Neural cell (in vitro differentiated cells): ENCODE data around the gene POU2F3. TPM values are rescaled to one million over a fixed set of nuclear protein-coding genes. Genes with fewer than 3 reads are reported as not detected.

Experiments used
- H2AFZ ChIP-seq: fragments of 200-600, 300-800 bp; sonication (generic), shearing (Covaris generic); 2 replicates; pipeline ENCODE4 v1.6.0; 2014; ENCODE audit warnings: low read depth, mild to moderate bottlenecking, antibody characterized with exemption, low read length, moderate library complexity
- H3F3A ChIP-seq: fragments of 200-600 bp; shearing (Covaris generic); 2 replicates; pipeline ENCODE4 v1.6.1; 2016; ENCODE audit warnings: mild to moderate bottlenecking, moderate library complexity, mixed read lengths, antibody characterized with exemption, low read length; ENCODE audit not compliant: insufficient read depth, poor library complexity, severe bottlenecking
- H3K27ac ChIP-seq: fragments of 200-600, 300-800 bp; sonication (generic), shearing (Covaris generic); 2 replicates; pipeline ENCODE4 v1.5.1; 2014; ENCODE audit warnings: mild to moderate bottlenecking, low read length, moderate library complexity
- H3K27me3 ChIP-seq: fragments of 300-800, 200-600 bp; sonication (generic), shearing (Covaris generic); 2 replicates; pipeline ENCODE4 v1.6.0; 2014; ENCODE audit warnings: mild to moderate bottlenecking, low read depth, low read length, moderate library complexity; ENCODE audit not compliant: insufficient read depth
- H3K36me3 ChIP-seq: fragments of 300-800, 200-600 bp; sonication (generic), shearing (Covaris generic); 2 replicates; pipeline ENCODE4 v1.5.1; 2014; ENCODE audit warnings: mild to moderate bottlenecking, antibody characterized with exemption, low read length, moderate library complexity; ENCODE audit not compliant: insufficient read depth
- H3K4me2 ChIP-seq: fragments of 300-800, 200-600 bp; sonication (generic), shearing (Covaris generic); 2 replicates; pipeline ENCODE4 v1.6.0; 2014; ENCODE audit warnings: mild to moderate bottlenecking, low read length
- H3K4me3 ChIP-seq: fragments of 300-800, 200-600 bp; sonication (generic), shearing (Covaris generic); 2 replicates; pipeline ENCODE4 v1.5.1; 2014; ENCODE audit warnings: mild to moderate bottlenecking, low read length, moderate library complexity
- H3K79me2 ChIP-seq: fragments of 200-600 bp; shearing (Covaris generic); replicated peaks from 2 replicates; pipeline ENCODE4 v1.6.0; 2014; ENCODE audit warnings: mild to moderate bottlenecking, low read length, moderate library complexity; ENCODE audit not compliant: insufficient read depth
- H3K9ac ChIP-seq: fragments of 300-800, 200-600 bp; sonication (generic), shearing (Covaris generic); 2 replicates; pipeline ENCODE4 v1.6.1; 2016; ENCODE audit warnings: mild to moderate bottlenecking, low read length, mixed read lengths
- H3K9me2 ChIP-seq: fragments of 200-600 bp; shearing (Covaris generic); 2 replicates; pipeline ENCODE4 v1.6.1; 2016; ENCODE audit warnings: mild to moderate bottlenecking, low read length, mixed read lengths; ENCODE audit not compliant: insufficient read depth
- H3K9me3 ChIP-seq: fragments of 200-600, 300-800 bp; sonication (generic), shearing (Covaris generic); 2 replicates; pipeline ENCODE4 v1.6.1; 2016; ENCODE audit warnings: mild to moderate bottlenecking, mixed run types, low read length, moderate library complexity, mixed read lengths
- H4K20me1 ChIP-seq: fragments of 200-600 bp; shearing (Covaris generic); 2 replicates; pipeline ENCODE4 v1.6.1; 2016; ENCODE audit warnings: mild to moderate bottlenecking, mixed run types; ENCODE audit not compliant: insufficient read depth
- EP300 ChIP-seq: fragments of 450-650 bp; conservative IDR thresholded peaks from 2 replicates; pipeline ENCODE4 v1.6.1; 2014; ENCODE audit warnings: antibody characterized with exemption, mild to moderate bottlenecking, moderate library complexity; ENCODE audit not compliant: poor library complexity, severe bottlenecking
- EZH2 ChIP-seq: fragments of 200-600, 300-800 bp; shearing (Covaris generic), sonication (generic); IDR thresholded peaks from 2 replicates; pipeline ENCODE4 v1.6.1; 2014; ENCODE audit warnings: antibody characterized with exemption, low read length, borderline replicate concordance, mild to moderate bottlenecking; ENCODE audit not compliant: insufficient read depth, poor library complexity, severe bottlenecking
- MXI1 ChIP-seq: fragments of 450-650 bp; conservative IDR thresholded peaks from 2 replicates; pipeline ENCODE4 v1.6.1; 2014; ENCODE audit warnings: antibody characterized with exemption, mild to moderate bottlenecking; ENCODE audit not compliant: poor library complexity, severe bottlenecking
- POLR2AphosphoS5 ChIP-seq: IDR thresholded peaks from 2 replicates; pipeline ENCODE4 v1.6.1; 2012
- RAD21 ChIP-seq: fragments of 450-650 bp; conservative IDR thresholded peaks from 2 replicates; pipeline ENCODE4 v1.6.1; 2014; ENCODE audit warnings: antibody characterized with exemption, mild to moderate bottlenecking, moderate library complexity
- SMC3 ChIP-seq: fragments of 450-650 bp; conservative IDR thresholded peaks from 2 replicates; pipeline ENCODE4 v1.6.1; 2014; ENCODE audit warnings: antibody characterized with exemption, mild to moderate bottlenecking, moderate library complexity; ENCODE audit not compliant: poor library complexity
- TAF1 ChIP-seq: IDR thresholded peaks from 2 replicates; pipeline ENCODE4 v1.6.1; 2012; ENCODE audit warnings: low read depth
- polyA plus RNA-seq: library from polyadenylated mRNA; depleted of rRNA; stranded (reverse); fragments of >200 nt; gene quantifications from 2 replicates; pipeline ENCODE4 v1.2.3, GENCODE V29; 2014
- TF ChIP-seq, protein P1 (sequence below): fragments of 450-650 bp; IDR thresholded peaks from 2 replicates; pipeline ENCODE4 v1.5.1; 2014; ENCODE audit warnings: antibody characterized with exemption, mild to moderate bottlenecking, moderate library complexity; ENCODE audit not compliant: poor library complexity, severe bottlenecking
- TF ChIP-seq, protein P2 (sequence below): IDR thresholded peaks from 2 replicates; pipeline ENCODE4 v1.6.1; 2012; ENCODE audit warnings: borderline replicate concordance

POU2F3 gene
- polyA plus RNA-seq, 1 donor from 2014 or later: not detected

- Histone ChIP-seq H3K79me2 (no peaks in the 10 kb centered on the region), H3K36me3 (no peaks in the 10 kb centered on the region), H3K9ac (no peak overlapping the region), H3K9me2 (no peaks in the 10 kb centered on the region), H3K4me3 (no peak overlapping the region), H3K9me3 (no peaks in the 10 kb centered on the region), H4K20me1 (no peaks in the 10 kb centered on the region), H3K27ac (no peak overlapping the region), H3K4me2 (no peak overlapping the region), H3F3A (no peaks in the 10 kb centered on the region), H3K27me3 (no peaks in the 10 kb centered on the region), H2AFZ (no peak overlapping the region)
- no peak for TF ChIP-seq POLR2AphosphoS5
- no peak for TF ChIP-seq EP300
- TF ChIP-seq, protein P1, sequence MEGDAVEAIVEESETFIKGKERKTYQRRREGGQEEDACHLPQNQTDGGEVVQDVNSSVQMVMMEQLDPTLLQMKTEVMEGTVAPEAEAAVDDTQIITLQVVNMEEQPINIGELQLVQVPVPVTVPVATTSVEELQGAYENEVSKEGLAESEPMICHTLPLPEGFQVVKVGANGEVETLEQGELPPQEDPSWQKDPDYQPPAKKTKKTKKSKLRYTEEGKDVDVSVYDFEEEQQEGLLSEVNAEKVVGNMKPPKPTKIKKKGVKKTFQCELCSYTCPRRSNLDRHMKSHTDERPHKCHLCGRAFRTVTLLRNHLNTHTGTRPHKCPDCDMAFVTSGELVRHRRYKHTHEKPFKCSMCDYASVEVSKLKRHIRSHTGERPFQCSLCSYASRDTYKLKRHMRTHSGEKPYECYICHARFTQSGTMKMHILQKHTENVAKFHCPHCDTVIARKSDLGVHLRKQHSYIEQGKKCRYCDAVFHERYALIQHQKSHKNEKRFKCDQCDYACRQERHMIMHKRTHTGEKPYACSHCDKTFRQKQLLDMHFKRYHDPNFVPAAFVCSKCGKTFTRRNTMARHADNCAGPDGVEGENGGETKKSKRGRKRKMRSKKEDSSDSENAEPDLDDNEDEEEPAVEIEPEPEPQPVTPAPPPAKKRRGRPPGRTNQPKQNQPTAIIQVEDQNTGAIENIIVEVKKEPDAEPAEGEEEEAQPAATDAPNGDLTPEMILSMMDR: no peak
- no peak for TF ChIP-seq RAD21
- TF ChIP-seq TAF1: no peak
- no peak for TF ChIP-seq EZH2
- TF ChIP-seq, protein P2, sequence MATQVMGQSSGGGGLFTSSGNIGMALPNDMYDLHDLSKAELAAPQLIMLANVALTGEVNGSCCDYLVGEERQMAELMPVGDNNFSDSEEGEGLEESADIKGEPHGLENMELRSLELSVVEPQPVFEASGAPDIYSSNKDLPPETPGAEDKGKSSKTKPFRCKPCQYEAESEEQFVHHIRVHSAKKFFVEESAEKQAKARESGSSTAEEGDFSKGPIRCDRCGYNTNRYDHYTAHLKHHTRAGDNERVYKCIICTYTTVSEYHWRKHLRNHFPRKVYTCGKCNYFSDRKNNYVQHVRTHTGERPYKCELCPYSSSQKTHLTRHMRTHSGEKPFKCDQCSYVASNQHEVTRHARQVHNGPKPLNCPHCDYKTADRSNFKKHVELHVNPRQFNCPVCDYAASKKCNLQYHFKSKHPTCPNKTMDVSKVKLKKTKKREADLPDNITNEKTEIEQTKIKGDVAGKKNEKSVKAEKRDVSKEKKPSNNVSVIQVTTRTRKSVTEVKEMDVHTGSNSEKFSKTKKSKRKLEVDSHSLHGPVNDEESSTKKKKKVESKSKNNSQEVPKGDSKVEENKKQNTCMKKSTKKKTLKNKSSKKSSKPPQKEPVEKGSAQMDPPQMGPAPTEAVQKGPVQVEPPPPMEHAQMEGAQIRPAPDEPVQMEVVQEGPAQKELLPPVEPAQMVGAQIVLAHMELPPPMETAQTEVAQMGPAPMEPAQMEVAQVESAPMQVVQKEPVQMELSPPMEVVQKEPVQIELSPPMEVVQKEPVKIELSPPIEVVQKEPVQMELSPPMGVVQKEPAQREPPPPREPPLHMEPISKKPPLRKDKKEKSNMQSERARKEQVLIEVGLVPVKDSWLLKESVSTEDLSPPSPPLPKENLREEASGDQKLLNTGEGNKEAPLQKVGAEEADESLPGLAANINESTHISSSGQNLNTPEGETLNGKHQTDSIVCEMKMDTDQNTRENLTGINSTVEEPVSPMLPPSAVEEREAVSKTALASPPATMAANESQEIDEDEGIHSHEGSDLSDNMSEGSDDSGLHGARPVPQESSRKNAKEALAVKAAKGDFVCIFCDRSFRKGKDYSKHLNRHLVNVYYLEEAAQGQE: no peak
- no peak for TF ChIP-seq SMC3
- TF ChIP-seq MXI1: no peak
Observed at GRCh38 chr11:120283124-120283523, 43.2 kb downstream of the POU2F3 start.

DNA sequence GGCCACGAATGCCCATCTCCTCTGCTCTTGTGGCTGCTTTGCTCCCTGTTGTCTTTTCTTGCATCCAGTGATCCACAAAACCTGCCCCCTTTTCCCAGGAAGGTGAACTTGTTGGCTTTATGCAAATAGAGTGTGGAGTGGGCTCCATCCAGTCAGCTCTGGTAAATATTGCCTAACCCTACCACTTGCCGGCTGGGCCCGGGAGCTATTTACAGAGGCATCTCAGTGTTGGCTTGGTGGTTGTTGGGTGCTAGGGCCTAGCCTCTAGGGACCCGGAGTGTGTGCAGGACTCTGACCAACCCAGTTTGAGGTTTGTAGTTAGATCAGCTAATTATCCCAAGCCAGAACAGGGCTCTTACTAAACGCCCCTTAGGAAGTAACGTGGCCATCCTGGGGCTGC is 44.3 kb downstream of the POU2F3 start:
- H3K27me3 ChIP-seq: no peaks in the 10 kb centered on the region
- no peak overlapping the region for H3K4me3 ChIP-seq
- no peaks in the 10 kb centered on the region for H3F3A ChIP-seq
- no peak overlapping the region for H2AFZ ChIP-seq
- no peaks in the 10 kb centered on the region for H3K9me2 ChIP-seq
- H4K20me1 ChIP-seq: no peaks in the 10 kb centered on the region
- no peak overlapping the region for H3K27ac ChIP-seq
- H3K9me3 ChIP-seq: no peaks in the 10 kb centered on the region
- H3K9ac ChIP-seq: no peak overlapping the region
- no peak overlapping the region for H3K4me2 ChIP-seq
- no peaks in the 10 kb centered on the region for H3K79me2 ChIP-seq
- TF ChIP-seq, protein P2: no peak
- TF ChIP-seq, protein P1: no peak
- TF ChIP-seq TAF1 (no peak), POLR2AphosphoS5 (no peak), MXI1 (no peak), SMC3 (no peak), EZH2 (no peak), RAD21 (no peak), EP300 (no peak)
- no peaks in the 10 kb centered on the region for H3K36me3 ChIP-seq
